Measurements from ENCODE around the gene GZMM. TPM values are rescaled to one million over a fixed set of nuclear protein-coding genes. Genes with fewer than 3 reads are reported as not detected.

The GZMM gene
- total and polyA plus RNA-seq, 9 donors: 0.31 to 1.7 (median 0.52) TPM; not detected in 2

- H3K27ac ChIP-seq: no peak overlapping the region
- WGBS, 3 donors: 85 to 91% (median 86%) methylated on average over 51 of the region's 51 CpGs
- DNase-seq: no peak
- no peak overlapping the region for H3K4me3 ChIP-seq
- TF ChIP-seq, protein P1, sequence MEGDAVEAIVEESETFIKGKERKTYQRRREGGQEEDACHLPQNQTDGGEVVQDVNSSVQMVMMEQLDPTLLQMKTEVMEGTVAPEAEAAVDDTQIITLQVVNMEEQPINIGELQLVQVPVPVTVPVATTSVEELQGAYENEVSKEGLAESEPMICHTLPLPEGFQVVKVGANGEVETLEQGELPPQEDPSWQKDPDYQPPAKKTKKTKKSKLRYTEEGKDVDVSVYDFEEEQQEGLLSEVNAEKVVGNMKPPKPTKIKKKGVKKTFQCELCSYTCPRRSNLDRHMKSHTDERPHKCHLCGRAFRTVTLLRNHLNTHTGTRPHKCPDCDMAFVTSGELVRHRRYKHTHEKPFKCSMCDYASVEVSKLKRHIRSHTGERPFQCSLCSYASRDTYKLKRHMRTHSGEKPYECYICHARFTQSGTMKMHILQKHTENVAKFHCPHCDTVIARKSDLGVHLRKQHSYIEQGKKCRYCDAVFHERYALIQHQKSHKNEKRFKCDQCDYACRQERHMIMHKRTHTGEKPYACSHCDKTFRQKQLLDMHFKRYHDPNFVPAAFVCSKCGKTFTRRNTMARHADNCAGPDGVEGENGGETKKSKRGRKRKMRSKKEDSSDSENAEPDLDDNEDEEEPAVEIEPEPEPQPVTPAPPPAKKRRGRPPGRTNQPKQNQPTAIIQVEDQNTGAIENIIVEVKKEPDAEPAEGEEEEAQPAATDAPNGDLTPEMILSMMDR (IDR thresholded peaks at IDR 0.05): no peak
- TF ChIP-seq POLR2A (IDR thresholded peaks at IDR 0.05) (no peak), EP300 (IDR thresholded peaks at IDR 0.05) (no peak)
- H3K4me1 ChIP-seq (ENCODE audit: insufficient read depth): peaks cover 2% of the 10 kb centered on the region
- intact Hi-C loops (cut with DNase I): no loop called here
- H3K27me3 ChIP-seq: no peaks in the 10 kb centered on the region
- no peaks in the 10 kb centered on the region for H3K36me3 ChIP-seq
- no peaks in the 10 kb centered on the region for H3K9me3 ChIP-seq
Measured at GRCh38 chr19:540867-541637, 2.8 kb upstream of the GZMM start.

DNA sequence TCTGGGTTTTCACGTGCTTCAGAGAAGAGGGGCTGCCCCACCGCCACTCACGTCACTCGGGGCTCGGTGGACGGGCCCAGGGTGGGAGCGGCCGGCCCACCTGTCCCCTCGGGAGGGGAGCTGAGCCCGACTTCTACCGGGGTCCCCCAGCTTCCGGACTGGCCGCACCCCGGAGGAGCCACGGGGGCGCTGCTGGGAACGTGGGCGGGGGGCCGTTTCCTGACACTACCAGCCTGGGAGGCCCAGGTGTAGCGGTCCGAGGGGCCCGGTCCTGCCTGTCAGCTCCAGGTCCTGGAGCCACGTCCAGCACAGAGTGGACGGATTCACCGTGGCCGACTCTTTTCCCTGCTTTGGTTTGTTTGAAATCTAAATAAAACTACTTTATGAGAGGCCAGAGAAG lies 2.2 kb upstream of the GZMM start:
- 85 to 86% (median 85%) methylated on average over 26 of the region's 26 CpGs for WGBS, 3 donors
- intact Hi-C loops (cut with DNase I): no loop called here

DNA sequence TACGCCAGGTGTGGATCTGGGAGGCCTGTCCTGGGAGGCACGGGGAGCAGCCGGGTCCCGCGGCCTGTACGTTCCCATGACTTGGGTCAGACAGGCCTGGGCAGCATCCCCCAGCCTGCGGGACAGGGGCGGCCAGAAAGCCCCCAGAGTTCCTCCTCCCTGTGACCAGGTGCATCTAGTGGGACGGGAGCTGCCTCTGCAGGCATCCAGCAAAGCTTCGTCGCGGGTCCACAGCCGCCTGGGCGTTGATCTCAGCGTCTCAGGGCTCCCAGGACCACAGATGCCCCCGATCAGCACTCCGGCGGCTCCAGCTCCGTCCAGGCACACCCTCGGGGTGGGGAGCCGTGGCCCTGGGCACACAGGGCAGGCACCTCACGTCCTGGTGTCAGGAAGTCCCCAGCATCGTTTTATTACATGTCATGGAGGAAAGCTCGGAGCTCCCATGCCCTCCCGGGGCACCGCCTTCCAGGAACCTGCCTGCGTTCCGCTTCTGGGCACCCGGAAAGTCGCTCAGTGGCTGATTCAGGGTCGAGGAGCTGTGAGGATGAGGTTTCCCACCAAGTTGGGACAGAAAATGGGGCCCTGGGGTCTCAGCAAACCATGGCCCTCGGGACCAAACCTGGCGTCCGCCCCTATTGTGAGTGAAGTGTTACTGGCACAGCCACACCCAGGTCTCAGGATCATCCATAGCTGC lies 1.5 kb upstream of the GZMM start:
- TF ChIP-seq POLR2A (IDR thresholded peaks at IDR 0.05) (no peak), EP300 (IDR thresholded peaks at IDR 0.05) (no peak)
- TF ChIP-seq, protein P1 (IDR thresholded peaks at IDR 0.05): no peak
- Histone ChIP-seq H3K9me3 (no peaks in the 10 kb centered on the region), H3K27me3 (no peaks in the 10 kb centered on the region), H3K27ac (no peak overlapping the region), H3K4me1 (ENCODE audit: insufficient read depth) (peaks cover 2% of the 10 kb centered on the region), H3K4me3 (no peak overlapping the region), H3K36me3 (no peaks in the 10 kb centered on the region)
- WGBS, 3 donors: 83 to 87% (median 87%) methylated on average over 33 to 34 of the region's 34 CpGs
- DNase-seq: no peak
- intact Hi-C loops (cut with DNase I): no loop called here

More for the DNA sequence above, 2.2 kb upstream of the GZMM start:
- H3K27ac ChIP-seq: no peak overlapping the region
- H3K27me3 ChIP-seq: no peaks in the 10 kb centered on the region
- H3K36me3 ChIP-seq: no peaks in the 10 kb centered on the region
- H3K9me3 ChIP-seq: no peaks in the 10 kb centered on the region
- H3K4me1 ChIP-seq (ENCODE audit: insufficient read depth): peaks cover 2% of the 10 kb centered on the region
- DNase-seq: no peak
- no peak for TF ChIP-seq POLR2A (IDR thresholded peaks at IDR 0.05)
- TF ChIP-seq EP300 (IDR thresholded peaks at IDR 0.05): no peak
- TF ChIP-seq, protein P1 (IDR thresholded peaks at IDR 0.05): no peak
- H3K4me3 ChIP-seq: no peak overlapping the region

DNA sequence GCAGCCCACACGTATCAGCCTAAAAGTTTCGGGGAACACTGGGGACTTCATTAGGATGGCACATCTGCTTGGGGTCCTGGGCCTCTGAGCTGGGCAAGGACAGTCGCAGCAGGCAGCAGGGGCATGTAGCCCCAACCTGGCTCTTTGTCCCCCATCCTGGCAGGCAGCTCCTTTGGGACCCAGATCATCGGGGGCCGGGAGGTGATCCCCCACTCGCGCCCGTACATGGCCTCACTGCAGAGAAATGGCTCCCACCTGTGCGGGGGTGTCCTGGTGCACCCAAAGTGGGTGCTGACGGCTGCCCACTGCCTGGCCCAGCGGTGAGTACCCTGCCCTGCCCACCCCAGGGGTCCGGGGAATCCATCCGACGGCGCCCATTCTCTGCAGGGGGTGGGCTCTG lies 3.3 kb downstream of the GZMM start:
- Histone ChIP-seq H3K27me3 (no peaks in the 10 kb centered on the region), H3K27ac (no peak overlapping the region), H3K36me3 (no peaks in the 10 kb centered on the region), H3K9me3 (no peaks in the 10 kb centered on the region), H3K4me1 (ENCODE audit: insufficient read depth) (peaks cover 2% of the 10 kb centered on the region), H3K4me3 (no peak overlapping the region)
- TF ChIP-seq POLR2A (IDR thresholded peaks at IDR 0.05) (no peak), EP300 (IDR thresholded peaks at IDR 0.05) (no peak)
- TF ChIP-seq, protein P1 (IDR thresholded peaks at IDR 0.05): no peak
- WGBS, 3 donors: 82 to 87% (median 86%) methylated on average over 15 of the region's 15 CpGs
- intact Hi-C loops (cut with DNase I): loop anchor here in 1 of 4 donors (5.0 kb wide), 1 partner anchor 410 kb away; no protein-coding TSS in a partner anchor
- DNase-seq: no peak
